Uterus (tissue), 2 donors: ENCODE measurements around the gene MTCL3.

Source experiments
- POLR2A ChIP-seq, 2 donors: fragments of 450-650 bp; IDR thresholded peaks; one replicate each; pipeline ENCODE4 v1.6.1; 2016; ENCODE audit warnings: antibody characterized with exemption in 2 of 2, mild to moderate bottlenecking in 1 of 2, moderate library complexity in 1 of 2
- TF ChIP-seq, protein P1 (sequence below), 4 experiments: fragments of 200-600 bp in 2 of 4; fragments of 450-650 bp in 2 of 4; sonication (generic) in 2 of 4; IDR thresholded peaks; one replicate each; pipeline ENCODE4 v1.5.1; 2016 to 2019; ENCODE audit warnings: antibody characterized with exemption in 4 of 4, mild to moderate bottlenecking in 2 of 4, moderate library complexity in 1 of 4

- no peak for TF ChIP-seq POLR2A (IDR thresholded peaks at IDR 0.05)
- TF ChIP-seq, protein P1, sequence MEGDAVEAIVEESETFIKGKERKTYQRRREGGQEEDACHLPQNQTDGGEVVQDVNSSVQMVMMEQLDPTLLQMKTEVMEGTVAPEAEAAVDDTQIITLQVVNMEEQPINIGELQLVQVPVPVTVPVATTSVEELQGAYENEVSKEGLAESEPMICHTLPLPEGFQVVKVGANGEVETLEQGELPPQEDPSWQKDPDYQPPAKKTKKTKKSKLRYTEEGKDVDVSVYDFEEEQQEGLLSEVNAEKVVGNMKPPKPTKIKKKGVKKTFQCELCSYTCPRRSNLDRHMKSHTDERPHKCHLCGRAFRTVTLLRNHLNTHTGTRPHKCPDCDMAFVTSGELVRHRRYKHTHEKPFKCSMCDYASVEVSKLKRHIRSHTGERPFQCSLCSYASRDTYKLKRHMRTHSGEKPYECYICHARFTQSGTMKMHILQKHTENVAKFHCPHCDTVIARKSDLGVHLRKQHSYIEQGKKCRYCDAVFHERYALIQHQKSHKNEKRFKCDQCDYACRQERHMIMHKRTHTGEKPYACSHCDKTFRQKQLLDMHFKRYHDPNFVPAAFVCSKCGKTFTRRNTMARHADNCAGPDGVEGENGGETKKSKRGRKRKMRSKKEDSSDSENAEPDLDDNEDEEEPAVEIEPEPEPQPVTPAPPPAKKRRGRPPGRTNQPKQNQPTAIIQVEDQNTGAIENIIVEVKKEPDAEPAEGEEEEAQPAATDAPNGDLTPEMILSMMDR (IDR thresholded peaks at IDR 0.05) = no peak
Measured at GRCh38 chr6:127481111-127481510, 38.0 kb downstream of the MTCL3 start.
